D721Med (cell line): ENCODE data around the gene C7orf33.
"Not testable (repeated sequence)": the region's sequence is repeated elsewhere in the genome, so short reads cannot be mapped to it uniquely, and the experiment has no call there.

Source experiments
- DNase-seq: peaks from one replicate; pipeline ENCODE4 v3.0.0; 2011; ENCODE audit warnings: low spot score; ENCODE audit not compliant: insufficient read length
- FAIRE-seq: peaks from 2 replicates; lab custom pipeline; 2011; peaks lifted over from hg19 to GRCh38; lab: Jason Lieb, UNC
- CTCF ChIP-seq: IDR thresholded peaks from 2 replicates; pipeline ENCODE4 v1.5.1; 2012; ENCODE audit warnings: mild to moderate bottlenecking, control low read depth; ENCODE audit not compliant: insufficient read depth; ENCODE audit errors: missing control alignments

C7orf33 gene

GRCh38 chr7:148589640-148590039 is 926 bp upstream of the C7orf33 start:
- TF ChIP-seq CTCF = no peak
- DNase-seq = no peak

DNA sequence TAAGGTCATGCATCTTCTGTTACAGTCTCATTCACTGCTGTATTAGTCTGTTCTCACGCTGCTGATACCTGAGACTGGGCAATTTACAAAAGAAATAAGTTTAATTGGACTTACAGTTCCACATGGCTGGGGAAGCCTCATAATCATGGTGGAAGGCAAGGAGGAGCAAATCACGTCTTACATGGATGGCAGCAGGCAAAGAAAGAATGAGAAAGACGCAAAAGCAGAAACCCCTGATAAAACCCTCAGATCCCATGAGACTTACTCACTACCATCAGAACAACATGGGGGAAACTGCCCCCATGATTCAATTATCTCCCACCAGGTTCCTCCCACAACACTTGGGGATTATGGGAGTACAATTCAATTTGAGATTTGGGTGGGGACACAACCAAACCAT is 5.8 kb downstream of the C7orf33 start:
- FAIRE-seq, DNase-seq: not testable (repeated sequence)

More at GRCh38 chr7:148589640-148590039, 926 bp upstream of the C7orf33 start:
- FAIRE-seq = peak; percentile 95

GRCh38 chr7:148598351-148598750 is 7.8 kb downstream of the C7orf33 start:
- FAIRE-seq = no peak
- TF ChIP-seq CTCF = no peak
- DNase-seq = no peak

- TF ChIP-seq CTCF = no peak
- DNase-seq (no peak), FAIRE-seq (no peak)
Measured at GRCh38 chr7:148605350-148605749, 14.8 kb downstream of the C7orf33 start.

DNA sequence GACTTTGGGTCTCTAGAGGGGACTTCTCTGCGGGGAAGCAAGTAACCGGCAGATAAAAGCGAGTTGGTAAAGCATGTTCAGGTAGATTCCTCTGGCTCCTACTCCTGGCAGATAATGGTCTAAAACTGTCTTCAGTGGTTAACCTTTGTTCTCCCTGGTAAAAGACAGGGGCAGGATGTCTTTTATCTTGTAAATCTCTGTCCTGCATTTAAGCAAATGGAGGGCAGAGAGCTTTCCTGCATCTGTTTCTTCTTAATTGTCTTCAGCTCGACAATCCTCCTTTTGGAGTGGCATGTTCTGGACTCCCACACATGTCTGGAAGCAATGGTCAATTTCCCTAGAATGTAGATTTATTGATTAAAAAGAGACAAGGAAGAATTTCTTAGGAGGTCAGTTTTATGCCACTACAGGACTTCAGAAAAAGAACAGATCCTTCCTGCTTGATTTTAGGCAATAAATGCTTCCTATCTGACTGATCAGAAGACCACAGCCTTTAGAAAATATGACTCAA is 16.6 kb downstream of the C7orf33 start:
- DNase-seq (no peak), FAIRE-seq (no peak)
- TF ChIP-seq CTCF = no peak

- FAIRE-seq (no peak), DNase-seq (no peak)
- no peak for TF ChIP-seq CTCF
Measured at GRCh38 chr7:148609045-148609725, 18.6 kb downstream of the C7orf33 start.

DNA sequence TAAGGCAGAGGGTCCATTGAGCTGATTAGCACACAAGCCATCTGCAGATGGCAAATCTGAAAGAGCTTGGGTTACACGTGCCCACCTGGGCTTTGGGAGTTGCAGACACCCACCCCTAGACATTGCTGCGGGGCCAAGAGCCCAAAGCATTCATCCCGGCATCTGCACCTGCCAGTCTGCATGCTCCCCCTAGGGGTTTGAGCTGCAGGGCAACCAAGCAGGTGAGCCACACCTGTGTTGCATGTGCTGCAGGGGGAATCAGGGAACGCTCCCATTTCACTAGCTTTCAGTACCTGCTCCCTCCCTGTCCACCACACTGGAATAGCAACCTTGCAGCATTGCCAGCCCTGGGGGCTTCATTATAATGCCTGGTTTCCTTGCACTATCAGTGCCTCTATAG is 21.1 kb downstream of the C7orf33 start:
- no peak for DNase-seq

More for the DNA sequence above, 21.1 kb downstream of the C7orf33 start:
- no peak for TF ChIP-seq CTCF
- no peak for FAIRE-seq
